HG03175 (cell line): ENCODE results near the gene ETFBKMT.
A peak's percentile ranks its signal among the peaks of the same experiment; 100 is the strongest.
"Not testable (repeated sequence)": the region's sequence is repeated elsewhere in the genome, so short reads cannot be mapped to it uniquely, and the experiment has no call there.

Experiments used
- ATAC-seq: cut with Tn5 transposase; IDR thresholded peaks from one replicate; pipeline ENCODE4 v1.9.1; 2021; ENCODE audit warnings: mild to moderate bottlenecking, moderate library complexity; ENCODE audit not compliant: unreplicated experiment

Gene ETFBKMT

GRCh38 chr12:31655208-31655607, 4.3 kb upstream of the ETFBKMT start:
- no peak for ATAC-seq

- ATAC-seq: no peak
Observed at GRCh38 chr12:31655792-31656191, 3.7 kb upstream of the ETFBKMT start.

GRCh38 chr12:31658471-31659086, 909 bp upstream of the ETFBKMT start:
- ATAC-seq: peak; percentile 12

GRCh38 chr12:31662176-31662849, 2.8 kb downstream of the ETFBKMT start:
- no peak for ATAC-seq

GRCh38 chr12:31663576-31663975, 4.1 kb downstream of the ETFBKMT start:
- no peak for ATAC-seq

- ATAC-seq: no peak
Observed at GRCh38 chr12:31664038-31664437, 4.5 kb downstream of the ETFBKMT start.

GRCh38 chr12:31669020-31669419, 9.5 kb downstream of the ETFBKMT start:
- no peak for ATAC-seq

- not testable (repeated sequence) for ATAC-seq
Observed at GRCh38 chr12:31669582-31669981, 10.1 kb downstream of the ETFBKMT start.

- ATAC-seq: no peak
Observed at GRCh38 chr12:31672521-31672920, 13.0 kb downstream of the ETFBKMT start.

- peak; percentile 84 for ATAC-seq
Observed at GRCh38 chr12:31682136-31682962, 22.9 kb downstream of the ETFBKMT start.

- ATAC-seq: no peak
Observed at GRCh38 chr12:31685801-31686200, 26.3 kb downstream of the ETFBKMT start.

- peak; percentile 65 for ATAC-seq
Observed at GRCh38 chr12:31687101-31687527, 27.6 kb downstream of the ETFBKMT start.

GRCh38 chr12:31689921-31690320, 30.4 kb downstream of the ETFBKMT start:
- ATAC-seq: not testable (repeated sequence)

GRCh38 chr12:31702047-31702446, 42.6 kb downstream of the ETFBKMT start:
- no peak for ATAC-seq

GRCh38 chr12:31705621-31706020, 46.1 kb downstream of the ETFBKMT start:
- ATAC-seq: no peak

GRCh38 chr12:31708118-31708517, 48.6 kb downstream of the ETFBKMT start:
- not testable (repeated sequence) for ATAC-seq

- no peak for ATAC-seq
Observed at GRCh38 chr12:31710021-31710818, 50.7 kb downstream of the ETFBKMT start.

GRCh38 chr12:31712877-31713276, 53.4 kb downstream of the ETFBKMT start:
- no peak for ATAC-seq

GRCh38 chr12:31714406-31715271, 55.2 kb downstream of the ETFBKMT start:
- ATAC-seq: peak; percentile 26

GRCh38 chr12:31715283-31715825, 55.9 kb downstream of the ETFBKMT start:
- ATAC-seq: peak; percentile 88
